Ramos (cell line): ENCODE data around the gene GRIK2.

ENCODE experiments used
- in situ Hi-C: fragments of 300-500 bp; cut with MboI; formaldehyde crosslinking; loops from one replicate; pipeline ENCODE4 v1.14.3; 2022; ENCODE audit warnings: low sequenced_read_pairs; ENCODE audit not compliant: unreplicated experiment

Gene GRIK2

GRCh38 chr6:101399616-101400162, 6.2 kb downstream of the GRIK2 start:
- in situ Hi-C loops, result no loop called here

DNA sequence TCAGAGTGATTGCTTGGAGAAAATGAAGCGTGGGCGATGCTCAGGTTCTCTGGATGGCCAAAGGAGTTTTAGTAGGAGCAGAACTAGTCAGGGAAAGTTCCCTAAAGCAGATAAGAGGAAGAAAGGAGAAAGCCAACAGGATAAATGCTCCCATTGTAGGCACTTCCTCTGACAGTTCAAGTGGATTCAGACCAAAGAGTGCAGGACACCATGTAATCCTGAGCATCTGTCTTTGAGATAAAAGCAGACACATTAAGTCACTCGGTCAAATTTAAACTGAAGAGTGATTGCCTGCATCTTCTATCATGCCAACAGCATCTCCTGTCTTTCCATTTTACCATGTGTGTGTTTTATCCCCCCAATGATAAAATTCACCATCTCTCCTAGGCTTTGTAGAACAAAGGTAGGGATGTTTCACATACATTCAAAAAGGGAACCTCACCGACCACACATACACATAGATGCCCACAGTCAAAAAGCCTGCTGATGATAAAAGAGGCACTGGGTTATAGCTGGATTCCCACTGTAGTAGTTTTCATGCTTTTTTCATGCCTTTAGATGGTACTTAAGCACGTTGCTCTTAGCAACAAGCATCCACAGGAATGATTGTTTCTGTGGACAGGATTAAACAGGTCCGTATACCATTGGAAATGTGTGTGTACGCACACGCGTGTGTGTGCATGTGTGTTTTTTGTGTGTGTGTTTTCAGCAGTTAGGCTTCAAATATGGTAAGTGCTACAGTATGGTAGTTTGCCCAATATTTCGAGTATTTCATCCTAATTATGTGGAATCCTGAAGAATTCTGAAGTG, 7.0 kb downstream of the GRIK2 start:
- in situ Hi-C loops, result no loop called here

DNA sequence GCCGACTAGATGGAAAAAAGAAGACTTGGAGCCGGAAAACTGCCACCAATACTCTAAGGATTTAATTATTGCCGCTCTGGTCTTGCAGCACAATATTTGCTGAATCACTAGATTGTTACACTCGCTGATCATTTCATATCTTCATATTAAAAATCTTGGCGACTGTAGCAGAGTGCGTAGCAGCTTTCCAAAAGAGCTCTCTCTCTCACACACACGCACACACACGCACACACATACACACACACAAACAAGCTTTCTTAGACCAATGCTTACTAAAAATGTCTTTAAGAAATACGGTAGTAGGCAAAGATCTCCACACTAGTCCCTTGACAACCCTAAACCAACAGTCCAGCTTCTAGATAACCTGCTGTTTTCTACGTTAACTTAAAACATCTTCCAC, 7.7 kb downstream of the GRIK2 start:
- in situ Hi-C loops, result no loop called here

- in situ Hi-C loops, result no loop called here
Measured at GRCh38 chr6:101401792-101402621, 8.5 kb downstream of the GRIK2 start.

DNA sequence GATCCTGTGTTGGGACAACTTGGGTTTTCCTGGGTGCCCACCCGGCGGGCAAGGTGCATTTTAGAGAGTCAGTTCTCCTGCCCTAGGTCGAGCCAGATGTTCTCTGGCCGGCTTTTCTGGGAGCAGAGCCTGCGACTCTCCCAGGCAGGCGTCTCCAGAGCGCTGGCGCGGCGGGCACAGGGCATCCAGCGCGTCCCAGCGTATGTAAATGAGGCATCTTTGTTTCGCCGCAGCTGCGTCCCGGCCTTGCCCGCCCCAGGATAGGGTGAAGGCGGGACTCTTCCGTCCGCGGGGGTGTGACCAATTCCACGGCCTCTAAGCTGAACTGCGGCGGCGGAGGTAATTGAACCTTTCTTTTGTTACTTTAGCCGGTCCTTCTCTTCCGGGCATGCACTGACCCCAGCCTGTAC, 9.1 kb downstream of the GRIK2 start:
- in situ Hi-C loops, result no loop called here

GRCh38 chr6:101403216-101403945, 9.9 kb downstream of the GRIK2 start:
- in situ Hi-C loops, result no loop called here

- in situ Hi-C loops, result no loop called here
Measured at GRCh38 chr6:101404775-101405174, 11.3 kb downstream of the GRIK2 start.

- in situ Hi-C loops, result no loop called here
Measured at GRCh38 chr6:101413773-101414172, 20.3 kb downstream of the GRIK2 start.

- in situ Hi-C loops, result no loop called here
Measured at GRCh38 chr6:101417900-101418299, 24.4 kb downstream of the GRIK2 start.

DNA sequence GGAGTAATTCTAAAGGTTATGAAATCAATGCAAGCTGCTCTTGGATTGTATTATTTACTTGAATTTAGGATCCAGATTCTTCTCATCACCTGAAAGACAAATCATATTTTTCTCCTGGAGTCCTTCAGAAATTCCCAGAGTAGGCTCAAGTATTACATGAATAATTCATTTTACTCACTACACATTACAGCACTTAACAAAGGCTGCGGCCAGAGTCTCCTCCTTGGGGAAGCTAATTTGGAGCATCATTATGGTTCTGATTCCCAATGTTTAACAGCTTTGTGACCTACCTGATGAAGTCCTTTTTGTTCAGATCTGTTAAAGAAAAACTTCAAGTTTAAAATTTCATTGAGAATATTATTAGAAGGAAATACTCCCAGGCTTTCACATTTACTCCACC, 28.7 kb downstream of the GRIK2 start:
- in situ Hi-C loops, result no loop called here

DNA sequence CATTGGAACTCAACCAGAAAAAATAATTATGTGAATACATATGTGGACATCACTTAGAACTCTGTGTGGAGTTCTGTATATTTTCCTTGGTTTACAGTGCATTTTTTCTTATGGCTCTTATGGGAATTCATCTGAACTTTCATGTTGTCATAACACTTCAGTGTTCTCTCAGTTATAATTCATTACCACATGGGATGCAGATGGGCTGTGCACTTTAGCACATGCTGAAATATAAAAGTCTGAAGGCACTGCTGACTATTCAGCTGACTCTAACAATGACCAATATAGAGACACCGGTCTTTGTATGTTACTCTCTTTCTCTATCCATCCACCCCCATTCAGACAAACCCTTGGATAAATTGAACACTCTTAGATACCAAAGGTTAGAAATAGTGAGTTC, 29.3 kb downstream of the GRIK2 start:
- in situ Hi-C loops, result no loop called here

GRCh38 chr6:101429270-101429669, 35.8 kb downstream of the GRIK2 start:
- in situ Hi-C loops, result no loop called here

- in situ Hi-C loops, result no loop called here
Measured at GRCh38 chr6:101429845-101430244, 36.3 kb downstream of the GRIK2 start.

- in situ Hi-C loops, result no loop called here
Measured at GRCh38 chr6:101433141-101433540, 39.6 kb downstream of the GRIK2 start.

DNA sequence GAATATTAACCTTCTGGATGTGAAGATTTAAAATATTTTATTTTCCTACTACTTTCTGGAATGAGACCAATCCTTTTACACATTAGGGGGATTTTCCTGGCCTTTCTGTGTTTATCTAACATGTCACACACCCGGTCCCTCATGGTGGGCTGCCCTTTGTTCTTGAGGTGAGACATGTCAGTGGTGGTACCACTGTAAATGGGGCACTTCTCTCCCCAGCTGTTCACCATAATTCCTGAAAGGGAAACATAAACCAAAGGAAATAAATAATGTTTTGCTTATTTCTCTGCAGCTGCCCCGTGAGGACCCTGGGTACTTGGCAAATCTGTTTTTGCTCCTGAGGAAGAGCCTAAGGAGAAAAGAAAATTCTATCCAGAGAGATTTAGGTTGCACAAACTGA, 41.1 kb downstream of the GRIK2 start:
- in situ Hi-C loops, result no loop called here

DNA sequence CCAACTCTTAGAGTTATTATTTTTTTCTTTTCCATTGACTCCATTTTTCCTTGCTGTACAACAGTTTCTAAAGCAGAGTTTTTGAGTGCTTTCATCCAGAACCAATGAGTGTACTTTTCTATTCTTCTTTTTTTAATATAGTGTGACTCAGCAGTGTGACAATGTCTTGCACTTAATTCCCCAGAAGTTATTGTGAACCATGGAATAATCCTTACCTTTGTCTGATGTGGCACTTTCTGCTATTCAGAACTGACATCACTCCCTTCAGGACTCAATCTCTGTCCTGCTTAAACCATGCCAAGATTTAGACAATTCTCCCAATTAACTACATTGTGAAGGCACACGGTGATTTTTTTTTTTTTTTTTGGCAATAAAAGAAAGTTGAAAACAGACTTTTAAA, 41.5 kb downstream of the GRIK2 start:
- in situ Hi-C loops, result no loop called here

- in situ Hi-C loops, result no loop called here
Measured at GRCh38 chr6:101439790-101440189, 46.3 kb downstream of the GRIK2 start.

GRCh38 chr6:101443315-101443714, 49.8 kb downstream of the GRIK2 start:
- in situ Hi-C loops, result no loop called here

- in situ Hi-C loops, result no loop called here
Measured at GRCh38 chr6:101444717-101445116, 51.2 kb downstream of the GRIK2 start.

DNA sequence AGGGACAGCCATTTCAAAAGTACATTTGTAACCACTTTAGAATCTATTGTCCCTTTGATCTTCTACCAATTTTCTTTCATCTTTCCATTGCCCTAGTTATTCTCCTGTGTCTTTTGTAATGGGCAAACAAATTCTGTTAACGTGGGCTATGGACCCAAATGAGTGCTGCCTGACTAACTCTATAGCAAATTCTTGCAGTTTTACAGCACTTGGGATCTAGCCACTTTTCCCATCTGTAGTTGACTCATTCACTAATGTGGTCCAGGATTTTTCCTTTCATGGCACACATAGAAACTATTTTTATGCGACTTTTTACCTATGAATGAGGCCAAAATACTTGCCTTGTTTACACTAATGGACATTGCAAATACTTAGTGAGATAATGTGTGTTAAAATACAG, 52.0 kb downstream of the GRIK2 start:
- in situ Hi-C loops, result no loop called here

DNA sequence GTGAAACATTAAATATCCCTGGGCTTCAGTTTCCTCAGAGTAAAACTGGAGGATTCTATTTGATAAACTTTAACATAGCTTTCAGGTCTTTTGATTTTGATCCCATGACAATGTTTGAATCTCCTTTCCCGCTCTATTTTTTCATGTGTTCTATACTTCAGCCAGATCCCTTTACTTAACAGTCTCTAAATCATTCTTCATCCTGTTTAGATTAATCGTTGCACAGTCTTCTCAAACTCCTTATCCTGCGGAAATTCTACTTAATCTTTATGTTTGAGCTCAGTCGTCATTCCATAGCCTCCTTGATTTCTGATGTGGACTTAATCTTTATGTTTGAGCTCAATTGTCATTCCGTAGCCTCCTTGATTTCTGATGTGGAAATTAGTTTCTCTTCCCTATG, 57.4 kb downstream of the GRIK2 start:
- in situ Hi-C loops, result no loop called here
